ENCODE measurements around the gene ELMO1. TPM values are rescaled to one million over a fixed set of nuclear protein-coding genes. Genes with fewer than 3 reads are reported as not detected.

Gene ELMO1
- total and polyA plus RNA-seq, 2 of the 13 experiments (the other 11 are each of a cell fraction or from before 2014, with no cell fraction given): 0.11 to 0.17 TPM

DNA sequence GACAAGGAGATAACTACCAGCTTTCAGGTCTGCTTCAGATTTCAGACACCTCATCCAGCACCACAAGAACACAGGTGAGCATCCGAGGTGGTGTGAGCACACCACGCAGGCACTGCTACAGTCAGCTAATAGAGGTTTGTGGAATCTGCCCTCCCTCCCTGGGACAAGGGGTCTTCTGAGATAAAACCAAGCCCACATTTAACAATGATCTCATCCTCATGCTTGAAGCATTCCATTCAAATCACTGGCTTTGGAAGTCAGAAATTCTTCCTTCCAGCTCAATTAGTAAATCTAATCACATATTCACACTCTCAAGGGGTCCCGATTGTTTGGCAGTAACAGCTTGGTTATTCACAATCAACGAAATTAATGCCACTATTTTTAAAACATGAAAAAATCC, 331.4 kb downstream of the ELMO1 start:
- H3K27me3 ChIP-seq (ENCODE audit: control insufficient read depth in 1 of 2, insufficient read depth in 2 of 2, low read length in 2 of 2): no peaks in the 10 kb centered on the region; a peak in 1 of 5 replicates
- no peak overlapping the region for H2AFZ ChIP-seq (ENCODE audit: low read length)
- FAIRE-seq: no peak
- H4K20me1 ChIP-seq (ENCODE audit: insufficient read depth, low read length): no peaks in the 10 kb centered on the region
- intact Hi-C loops (cut with micrococcal nuclease; ENCODE audit: unreplicated experiment): loop anchor here (5.0 kb wide), 1 partner anchor 35 kb away; no protein-coding TSS in a partner anchor
- H3K9ac ChIP-seq (ENCODE audit: insufficient read depth, low read depth, low read length): no peak overlapping the region
- in situ Hi-C loops (cut with HindIII; ENCODE audit: extremely low pct_ligation_motif_present, low pct_unique_long_range_greater_than_20kb): no loop called here
- ATAC-seq: no peak
- WGBS (ENCODE audit: low lambda C conversion rate): 43% methylated on average over 4 of the region's 4 CpGs
- no TSS peak for BruUV-seq (replicated peaks)
- CTCF ChIA-PET (ENCODE audit: low intra/inter-chr PET ratio, low total read pairs): no interaction called here
- H3K36me3 ChIP-seq (replicated peaks in 1 of 2; ENCODE audit: control insufficient read depth in 1 of 2, insufficient read depth in 2 of 2, low read length in 2 of 2): no peaks in the 10 kb centered on the region
- no peaks in the 10 kb centered on the region for H3K79me2 ChIP-seq (ENCODE audit: insufficient read depth, low read length)
- H3K4me3 ChIP-seq (replicated peaks in 1 of 3; ENCODE audit: insufficient read depth in 1 of 3, low read depth in 2 of 3, low read length in 3 of 3): no peak overlapping the region
- H3K27ac ChIP-seq (ENCODE audit: extremely low read length, insufficient read depth, low read length): no peak overlapping the region
- 0 out of 2 replicates have a peak, but pooled peaks cover 6% of the 10 kb centered on the region for H3K9me3 ChIP-seq (ENCODE audit: low read length)
- H3K4me1 ChIP-seq (ENCODE audit: insufficient read depth, low read length): peaks cover 5% of the 10 kb centered on the region; the same call in 1 of the 2 replicates
- POLR2A ChIA-PET: no interaction called here
- DNase-seq (ENCODE audit: low spot score): no peak
- no peak overlapping the region for H3K4me2 ChIP-seq (ENCODE audit: low read depth, low read length)
- TF ChIP-seq, protein P1, sequence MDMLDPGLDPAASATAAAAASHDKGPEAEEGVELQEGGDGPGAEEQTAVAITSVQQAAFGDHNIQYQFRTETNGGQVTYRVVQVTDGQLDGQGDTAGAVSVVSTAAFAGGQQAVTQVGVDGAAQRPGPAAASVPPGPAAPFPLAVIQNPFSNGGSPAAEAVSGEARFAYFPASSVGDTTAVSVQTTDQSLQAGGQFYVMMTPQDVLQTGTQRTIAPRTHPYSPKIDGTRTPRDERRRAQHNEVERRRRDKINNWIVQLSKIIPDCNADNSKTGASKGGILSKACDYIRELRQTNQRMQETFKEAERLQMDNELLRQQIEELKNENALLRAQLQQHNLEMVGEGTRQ (IDR thresholded peaks at IDR 0.05; ENCODE audit: low read depth, low read length): no peak
- TF ChIP-seq, protein P1 (CRISPR knock-in tag; IDR thresholded peaks at IDR 0.05; ENCODE audit: borderline replicate concordance): no peak
- TF ChIP-seq ZNF674 (CRISPR knock-in tag; IDR thresholded peaks at IDR 0.05; ENCODE audit: low read depth) (no peak), YY1 (IDR thresholded peaks at IDR 0.05; ENCODE audit: insufficient read depth, insufficient replicate concordance, low read depth, low read length) (no peak), DNMT3B (CRISPR knock-in tag; conservative IDR thresholded peaks at IDR 0.05) (no peak), ZNF468 (CRISPR knock-in tag; IDR thresholded peaks at IDR 0.05) (no peak), SALL2 (CRISPR knock-in tag; IDR thresholded peaks at IDR 0.05) (no peak), SNRNP70 (IDR thresholded peaks at IDR 0.05; ENCODE audit: low read depth, low read length) (no peak), CBFB (CRISPR knock-in tag; IDR thresholded peaks at IDR 0.05) (no peak), ZNF143 (CRISPR knock-in tag; IDR thresholded peaks at IDR 0.05) (no peak), HES4 (CRISPR knock-in tag; IDR thresholded peaks at IDR 0.05; ENCODE audit: borderline replicate concordance) (no peak)
- TF ChIP-seq, protein P2, sequence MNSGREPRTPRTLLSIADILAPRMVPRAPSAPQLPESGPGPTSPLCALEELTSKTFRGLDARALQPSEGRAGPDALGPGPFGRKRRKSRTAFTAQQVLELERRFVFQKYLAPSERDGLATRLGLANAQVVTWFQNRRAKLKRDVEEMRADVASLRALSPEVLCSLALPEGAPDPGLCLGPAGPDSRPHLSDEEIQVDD (CRISPR knock-in tag; IDR thresholded peaks at IDR 0.05; ENCODE audit: borderline replicate concordance): no peak
- TF ChIP-seq, protein P3, sequence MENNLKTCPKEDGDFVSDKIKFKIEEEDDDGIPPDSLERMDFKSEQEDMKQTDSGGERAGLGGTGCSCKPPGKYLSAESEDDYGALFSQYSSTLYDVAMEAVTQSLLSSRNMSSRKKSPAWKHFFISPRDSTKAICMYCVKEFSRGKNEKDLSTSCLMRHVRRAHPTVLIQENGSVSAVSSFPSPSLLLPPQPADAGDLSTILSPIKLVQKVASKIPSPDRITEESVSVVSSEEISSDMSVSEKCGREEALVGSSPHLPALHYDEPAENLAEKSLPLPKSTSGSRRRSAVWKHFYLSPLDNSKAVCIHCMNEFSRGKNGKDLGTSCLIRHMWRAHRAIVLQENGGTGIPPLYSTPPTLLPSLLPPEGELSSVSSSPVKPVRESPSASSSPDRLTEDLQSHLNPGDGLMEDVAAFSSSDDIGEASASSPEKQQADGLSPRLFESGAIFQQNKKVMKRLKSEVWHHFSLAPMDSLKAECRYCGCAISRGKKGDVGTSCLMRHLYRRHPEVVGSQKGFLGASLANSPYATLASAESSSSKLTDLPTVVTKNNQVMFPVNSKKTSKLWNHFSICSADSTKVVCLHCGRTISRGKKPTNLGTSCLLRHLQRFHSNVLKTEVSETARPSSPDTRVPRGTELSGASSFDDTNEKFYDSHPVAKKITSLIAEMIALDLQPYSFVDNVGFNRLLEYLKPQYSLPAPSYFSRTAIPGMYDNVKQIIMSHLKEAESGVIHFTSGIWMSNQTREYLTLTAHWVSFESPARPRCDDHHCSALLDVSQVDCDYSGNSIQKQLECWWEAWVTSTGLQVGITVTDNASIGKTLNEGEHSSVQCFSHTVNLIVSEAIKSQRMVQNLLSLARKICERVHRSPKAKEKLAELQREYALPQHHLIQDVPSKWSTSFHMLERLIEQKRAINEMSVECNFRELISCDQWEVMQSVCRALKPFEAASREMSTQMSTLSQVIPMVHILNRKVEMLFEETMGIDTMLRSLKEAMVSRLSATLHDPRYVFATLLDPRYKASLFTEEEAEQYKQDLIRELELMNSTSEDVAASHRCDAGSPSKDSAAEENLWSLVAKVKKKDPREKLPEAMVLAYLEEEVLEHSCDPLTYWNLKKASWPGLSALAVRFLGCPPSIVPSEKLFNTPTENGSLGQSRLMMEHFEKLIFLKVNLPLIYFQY (CRISPR knock-in tag; IDR thresholded peaks at IDR 0.05; ENCODE audit: borderline replicate concordance): no peak
- TF ChIP-seq, protein P4, sequence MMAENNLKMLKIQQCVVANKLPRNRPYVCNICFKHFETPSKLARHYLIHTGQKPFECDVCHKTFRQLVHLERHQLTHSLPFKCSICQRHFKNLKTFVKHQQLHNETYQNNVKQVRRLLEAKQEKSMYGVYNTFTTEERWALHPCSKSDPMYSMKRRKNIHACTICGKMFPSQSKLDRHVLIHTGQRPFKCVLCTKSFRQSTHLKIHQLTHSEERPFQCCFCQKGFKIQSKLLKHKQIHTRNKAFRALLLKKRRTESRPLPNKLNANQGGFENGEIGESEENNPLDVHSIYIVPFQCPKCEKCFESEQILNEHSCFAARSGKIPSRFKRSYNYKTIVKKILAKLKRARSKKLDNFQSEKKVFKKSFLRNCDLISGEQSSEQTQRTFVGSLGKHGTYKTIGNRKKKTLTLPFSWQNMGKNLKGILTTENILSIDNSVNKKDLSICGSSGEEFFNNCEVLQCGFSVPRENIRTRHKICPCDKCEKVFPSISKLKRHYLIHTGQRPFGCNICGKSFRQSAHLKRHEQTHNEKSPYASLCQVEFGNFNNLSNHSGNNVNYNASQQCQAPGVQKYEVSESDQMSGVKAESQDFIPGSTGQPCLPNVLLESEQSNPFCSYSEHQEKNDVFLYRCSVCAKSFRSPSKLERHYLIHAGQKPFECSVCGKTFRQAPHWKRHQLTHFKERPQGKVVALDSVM (CRISPR knock-in tag; IDR thresholded peaks at IDR 0.05): no peak
- TF ChIP-seq, protein P5, sequence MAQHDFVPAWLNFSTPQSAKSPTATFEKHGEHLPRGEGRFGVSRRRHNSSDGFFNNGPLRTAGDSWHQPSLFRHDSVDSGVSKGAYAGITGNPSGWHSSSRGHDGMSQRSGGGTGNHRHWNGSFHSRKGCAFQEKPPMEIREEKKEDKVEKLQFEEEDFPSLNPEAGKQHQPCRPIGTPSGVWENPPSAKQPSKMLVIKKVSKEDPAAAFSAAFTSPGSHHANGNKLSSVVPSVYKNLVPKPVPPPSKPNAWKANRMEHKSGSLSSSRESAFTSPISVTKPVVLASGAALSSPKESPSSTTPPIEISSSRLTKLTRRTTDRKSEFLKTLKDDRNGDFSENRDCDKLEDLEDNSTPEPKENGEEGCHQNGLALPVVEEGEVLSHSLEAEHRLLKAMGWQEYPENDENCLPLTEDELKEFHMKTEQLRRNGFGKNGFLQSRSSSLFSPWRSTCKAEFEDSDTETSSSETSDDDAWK (CRISPR knock-in tag; IDR thresholded peaks at IDR 0.05): no peak

Measured in HepG2 (cell line).